GM19438 (cell line): Measurements from ENCODE around the gene DIDO1.

ENCODE experiments used
- ATAC-seq: cut with Tn5 transposase; IDR thresholded peaks from one replicate; pipeline ENCODE4 v1.9.1; 2021; ENCODE audit warnings: low read depth; ENCODE audit not compliant: unreplicated experiment

DIDO1 gene

DNA sequence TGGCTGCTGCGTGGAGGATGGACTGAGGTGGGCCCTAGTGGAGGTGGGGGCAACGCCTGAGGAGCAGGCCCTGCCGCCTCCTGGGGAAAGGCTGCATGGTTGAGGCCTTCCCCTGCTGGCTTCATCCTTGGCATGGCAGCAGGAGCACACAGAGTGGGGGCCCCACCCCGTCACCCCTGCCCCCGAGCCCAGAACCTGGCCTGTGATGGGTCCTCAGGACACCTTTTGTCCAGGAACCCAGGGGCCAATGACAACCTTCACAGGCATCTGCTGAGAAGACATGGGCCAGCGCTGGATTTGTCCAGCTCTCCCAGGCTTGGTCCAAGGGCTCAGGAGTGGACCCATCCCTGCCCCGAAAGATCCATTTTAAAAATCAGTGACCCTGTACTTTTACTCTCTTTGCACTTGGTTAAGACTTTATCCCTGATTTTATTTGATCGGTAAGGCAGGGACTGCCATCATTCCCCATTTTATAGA lies 25.6 kb upstream of the DIDO1 start:
- no peak for ATAC-seq

DNA sequence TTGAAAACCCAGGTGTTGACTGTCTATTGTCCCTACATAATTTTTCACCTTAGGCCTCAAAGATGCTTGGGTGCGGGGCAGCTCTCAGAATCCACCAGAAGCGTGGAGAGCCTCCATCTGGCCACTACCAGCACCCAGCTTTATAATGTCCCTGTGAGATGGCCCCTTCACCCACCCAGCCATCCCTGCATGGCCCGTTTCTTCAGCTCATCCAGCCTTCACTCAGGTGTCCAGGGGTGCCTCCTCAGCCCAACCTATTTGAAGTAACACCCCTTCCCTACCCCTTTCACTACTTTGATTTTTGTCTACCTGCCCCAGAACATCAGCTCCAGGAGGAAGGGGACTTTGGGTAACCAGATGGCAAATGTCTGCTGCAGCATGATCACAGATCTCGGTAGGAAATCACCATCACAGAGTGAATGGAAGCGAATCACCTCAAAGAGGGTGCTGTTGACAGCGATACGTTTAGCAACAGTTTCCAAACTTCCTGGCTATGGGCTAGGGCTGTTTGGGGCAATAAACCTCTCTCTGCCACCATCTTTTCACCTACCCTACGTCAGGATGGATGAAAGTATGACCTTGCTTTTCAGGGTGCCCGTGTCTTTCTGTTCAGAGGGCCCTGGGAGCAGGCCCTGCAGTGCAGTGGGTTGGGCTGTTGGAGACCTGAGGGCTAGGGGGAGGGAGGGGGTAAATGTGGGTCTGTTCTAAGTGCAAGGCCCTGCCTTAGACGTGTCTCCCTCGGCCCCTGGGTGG lies 25.0 kb upstream of the DIDO1 start:
- no peak for ATAC-seq

DNA sequence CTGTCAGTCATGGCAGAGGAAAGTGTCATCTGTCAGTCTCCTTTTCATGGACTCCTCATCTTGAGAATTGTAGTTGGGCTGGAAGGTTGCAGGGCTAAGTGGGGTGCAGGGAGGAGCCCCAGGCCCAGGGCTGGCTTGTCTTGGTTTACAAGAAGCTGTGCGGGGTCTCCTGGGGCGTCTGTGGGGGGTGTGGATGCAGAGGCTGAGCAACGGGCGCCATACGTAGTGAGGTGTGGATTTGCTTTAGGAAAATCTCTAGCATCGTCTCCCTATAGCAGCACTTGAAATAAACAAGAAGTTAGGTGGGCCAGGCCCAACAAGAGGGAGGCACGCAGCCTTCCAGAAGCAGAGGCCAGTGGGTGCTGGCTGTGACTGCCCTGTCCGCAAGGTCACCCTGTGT lies 24.4 kb upstream of the DIDO1 start:
- ATAC-seq, result no peak

DNA sequence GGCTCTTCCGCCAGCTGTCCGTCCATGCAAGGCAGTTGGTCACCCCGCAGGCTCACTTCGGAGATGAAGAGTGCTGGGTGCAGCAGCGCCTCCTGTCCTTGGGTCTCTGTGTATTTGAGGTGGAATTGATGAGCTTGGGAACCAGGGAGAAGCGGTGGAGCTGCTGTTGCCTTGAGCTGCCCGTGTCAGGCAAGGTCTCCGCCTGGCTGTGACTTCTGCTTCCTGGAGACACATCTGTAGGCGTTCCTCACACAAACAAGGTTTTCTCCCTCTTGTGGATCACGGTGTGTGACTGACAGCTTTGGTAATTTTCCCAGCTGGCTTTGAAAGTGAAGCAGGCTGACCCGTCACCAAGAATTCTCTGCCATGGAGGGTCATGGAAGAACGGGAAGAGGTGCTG lies 23.7 kb upstream of the DIDO1 start:
- ATAC-seq, result no peak

DNA sequence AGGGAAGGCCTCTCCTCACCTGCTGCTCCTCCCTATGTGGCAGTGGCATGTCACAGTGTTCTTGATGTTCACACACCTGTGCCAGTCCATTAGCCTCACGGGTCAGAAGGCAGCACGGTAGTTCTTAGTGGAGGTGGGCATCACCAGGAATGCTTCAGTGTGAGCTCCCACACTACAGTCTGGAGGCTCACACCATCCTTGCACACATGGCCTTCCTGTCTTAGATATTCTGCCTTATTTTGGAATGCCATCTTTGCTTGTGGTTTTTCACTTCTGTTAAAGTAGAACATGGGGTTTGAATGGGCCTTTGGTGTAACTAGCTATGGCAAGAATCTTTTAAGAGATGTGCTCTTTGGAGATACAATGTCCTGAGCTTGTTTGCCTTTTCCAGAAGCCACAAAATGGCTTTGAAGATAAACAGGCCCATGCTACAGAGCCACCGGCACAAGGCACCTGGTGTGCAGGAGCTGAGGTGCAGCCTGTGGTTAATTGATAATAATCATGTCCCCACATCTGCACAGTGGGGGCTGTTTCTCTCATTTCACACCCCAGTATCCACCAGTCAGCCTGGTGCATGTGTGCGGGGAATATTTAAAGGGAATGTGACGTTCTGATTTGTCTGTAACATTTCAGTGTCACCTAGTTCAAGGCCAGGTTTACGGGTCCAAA lies 23.0 kb upstream of the DIDO1 start:
- ATAC-seq, result no peak

DNA sequence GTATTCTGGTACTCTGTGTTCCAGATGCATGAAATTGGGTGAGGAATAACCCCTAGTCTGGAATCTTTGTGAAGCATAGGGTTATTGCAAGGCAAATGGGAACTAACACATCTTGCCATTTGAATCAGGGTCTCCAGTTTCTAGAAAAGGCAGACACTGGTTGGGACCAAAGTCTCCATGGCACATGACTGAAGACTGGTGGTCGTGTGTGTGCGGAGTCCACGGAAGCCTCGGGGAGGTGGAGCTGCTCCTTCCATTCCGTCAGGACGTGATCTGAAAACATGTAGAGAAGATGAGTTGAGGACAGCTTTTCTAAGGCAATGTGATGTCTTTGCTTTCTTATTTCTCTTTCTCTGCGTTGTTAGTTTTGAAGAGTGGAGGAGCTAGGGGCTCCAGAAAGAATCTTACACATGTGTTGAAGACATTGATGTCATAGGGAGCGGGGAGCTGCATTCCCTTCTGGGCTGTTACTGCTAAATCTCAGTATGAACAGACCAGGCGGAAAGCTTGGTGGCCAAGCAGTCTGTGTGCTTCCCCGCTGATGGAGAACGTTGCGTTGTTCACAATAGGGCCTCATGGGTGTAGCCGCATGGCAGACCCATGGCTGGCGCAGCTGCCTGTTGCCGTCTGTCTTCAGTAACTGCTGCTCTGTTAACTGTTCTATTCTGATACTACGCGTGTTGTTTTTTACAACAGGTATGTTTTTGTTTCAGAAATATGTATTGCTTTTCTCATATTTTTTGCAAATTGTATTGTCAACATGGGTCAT lies 21.4 kb upstream of the DIDO1 start:
- ATAC-seq, result no peak

DNA sequence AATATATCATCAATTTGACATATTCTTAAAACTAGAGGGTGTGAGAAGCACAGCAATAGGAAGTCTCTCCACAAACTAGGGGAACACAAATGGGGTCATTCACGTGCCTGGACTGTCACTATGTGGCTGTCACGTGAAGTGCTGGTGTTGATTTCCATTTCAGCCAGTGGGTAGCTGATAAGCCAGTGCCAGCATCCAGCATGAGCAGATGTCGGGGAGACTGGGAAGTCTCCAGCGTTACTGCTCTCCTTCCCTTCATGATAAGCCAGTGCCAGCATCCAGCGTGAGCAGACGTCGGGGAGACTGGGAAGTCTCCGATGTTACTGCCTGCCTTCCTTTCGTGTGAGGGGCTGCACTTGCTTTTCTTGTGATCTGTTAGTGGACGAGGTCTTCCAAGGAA lies 20.6 kb upstream of the DIDO1 start:
- ATAC-seq, result no peak

DNA sequence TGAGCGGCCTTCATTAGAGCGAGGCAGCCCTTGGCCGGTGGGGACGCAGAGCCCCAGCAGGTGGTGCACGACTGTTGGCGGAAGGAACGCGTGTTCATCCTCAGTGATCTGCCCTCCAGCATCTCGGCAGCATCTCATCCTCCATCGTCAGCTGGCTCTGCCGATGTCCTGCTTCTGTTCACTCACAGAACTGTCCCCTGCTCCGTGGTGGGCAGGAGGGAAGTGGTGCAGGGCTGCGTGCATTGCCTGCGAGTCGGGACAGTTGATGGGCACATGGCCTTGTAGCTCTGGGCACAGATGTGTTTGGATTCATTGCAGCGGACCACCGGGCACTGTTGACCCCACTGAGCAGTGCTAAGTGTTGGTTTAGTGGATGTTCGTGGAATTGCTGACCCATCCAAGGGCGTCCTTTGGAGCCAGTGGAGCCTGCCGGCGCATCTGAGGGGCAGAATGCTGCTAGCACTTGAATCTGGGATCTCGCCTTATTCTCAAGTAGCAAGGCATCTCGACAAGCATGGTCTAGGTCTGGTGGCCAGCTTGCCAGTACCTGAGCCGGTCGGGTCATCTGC lies 19.6 kb upstream of the DIDO1 start:
- no peak for ATAC-seq

DNA sequence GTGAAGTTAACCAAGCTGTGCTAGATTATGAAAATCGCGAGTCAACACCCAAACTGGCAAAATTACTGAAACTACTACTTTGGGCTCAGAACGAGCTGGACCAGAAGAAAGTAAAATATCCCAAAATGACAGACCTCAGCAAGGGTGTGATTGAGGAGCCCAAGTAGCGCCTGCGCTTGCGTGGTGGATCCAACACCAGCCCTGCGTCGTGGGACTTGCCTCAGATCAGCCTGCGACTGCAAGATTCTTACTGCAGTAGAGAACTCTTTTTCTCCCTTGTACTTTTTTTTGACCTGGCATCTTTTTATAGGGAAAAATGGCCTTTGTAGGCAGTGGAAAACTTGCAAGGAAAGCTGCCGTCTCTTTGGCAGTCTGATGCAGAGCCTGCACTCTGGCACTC lies 18.4 kb upstream of the DIDO1 start:
- no peak for ATAC-seq

DNA sequence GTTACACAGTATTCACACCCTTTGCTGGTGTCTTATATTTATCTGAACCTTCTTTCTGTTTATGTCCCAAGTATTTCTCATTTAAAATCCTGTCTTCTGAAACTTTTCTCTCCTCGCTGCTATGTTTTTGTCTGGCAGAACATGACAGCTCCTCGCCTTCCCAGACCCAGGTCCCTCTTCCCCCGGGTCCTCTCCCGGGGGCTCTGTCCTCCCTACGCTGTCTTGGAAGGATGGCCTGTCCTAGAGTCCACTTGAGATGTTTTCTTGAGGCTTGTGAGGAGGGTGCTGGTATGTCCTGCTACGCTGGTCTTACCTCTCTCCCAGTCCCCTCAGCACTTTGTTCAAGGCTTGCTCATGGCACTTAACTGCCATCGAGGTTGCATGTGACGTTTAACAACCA lies 17.9 kb upstream of the DIDO1 start:
- no peak for ATAC-seq

DNA sequence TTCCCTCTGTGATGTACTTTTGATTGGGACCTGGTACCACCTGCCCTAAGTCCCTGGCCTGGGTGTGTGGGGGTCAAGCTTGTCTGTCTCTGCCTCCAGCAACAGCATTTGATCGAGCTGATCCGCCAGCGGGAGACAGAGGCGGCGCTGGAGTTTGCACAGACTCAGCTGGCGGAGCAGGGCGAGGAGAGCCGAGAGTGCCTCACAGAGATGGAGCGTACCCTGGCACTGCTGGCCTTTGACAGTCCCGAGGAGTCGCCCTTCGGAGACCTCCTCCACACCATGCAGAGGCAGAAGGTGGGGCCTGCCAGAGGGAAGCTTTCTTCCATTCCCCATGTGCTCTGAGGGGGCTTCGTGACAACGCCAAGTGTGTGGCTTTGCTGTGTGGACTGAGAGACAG lies 17.1 kb upstream of the DIDO1 start:
- no peak for ATAC-seq

DNA sequence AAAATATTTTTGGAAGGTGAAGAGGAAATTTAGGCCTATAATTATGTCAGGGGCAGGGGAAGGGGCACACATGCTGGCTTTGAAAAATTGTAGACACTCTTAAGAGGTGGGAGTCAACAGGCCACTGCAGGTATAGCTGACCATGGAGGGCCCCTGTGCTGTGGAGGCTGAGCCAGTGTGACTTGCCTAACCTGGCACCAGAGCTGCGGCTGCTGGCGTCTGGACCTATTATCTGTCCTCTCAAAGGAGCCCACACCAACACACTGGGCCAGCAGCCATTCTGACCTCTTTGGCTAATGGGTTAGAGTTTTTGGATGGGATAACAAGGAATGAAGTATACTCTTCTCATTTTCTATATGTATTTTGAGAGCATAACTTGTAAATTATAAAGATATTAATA lies 16.2 kb upstream of the DIDO1 start:
- ATAC-seq, result no peak

DNA sequence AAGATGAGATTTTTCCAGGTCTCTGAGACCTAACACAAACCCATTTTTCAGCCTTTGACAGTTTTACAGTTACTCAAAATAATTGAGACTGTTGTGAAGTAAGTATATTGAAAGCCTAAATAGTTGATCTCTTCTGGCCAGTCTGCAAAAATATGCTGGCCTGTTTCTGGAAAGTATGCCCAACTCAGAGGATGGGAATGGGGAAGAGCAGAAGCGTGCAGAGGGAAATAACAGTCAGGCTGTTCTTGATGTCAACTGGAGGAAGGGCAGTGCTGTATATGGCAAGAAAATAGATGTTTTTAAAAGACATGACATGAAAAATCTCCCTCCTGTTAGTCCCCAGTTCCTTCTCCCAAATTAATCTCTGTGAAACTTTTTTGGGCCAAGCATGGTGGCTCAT lies 15.5 kb upstream of the DIDO1 start:
- ATAC-seq, result no peak

DNA sequence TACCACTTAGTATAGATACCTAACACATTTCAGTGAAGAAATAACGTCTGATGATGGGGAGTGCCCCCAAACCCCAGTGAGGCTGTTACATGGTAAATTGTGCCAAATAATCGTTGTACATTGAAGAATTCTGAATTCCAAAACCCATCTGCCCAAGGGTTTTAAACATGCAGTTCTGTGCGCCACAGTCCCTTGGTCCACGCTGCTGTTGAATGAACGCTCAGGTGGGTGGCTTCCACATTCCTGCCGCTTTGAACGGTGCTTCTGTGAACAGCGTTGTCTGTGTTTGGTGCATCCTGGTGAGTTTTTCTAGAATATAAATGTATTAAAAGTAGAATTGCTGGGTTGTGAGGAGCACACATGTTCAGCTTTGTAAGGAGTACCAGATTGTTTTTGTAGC lies 14.6 kb upstream of the DIDO1 start:
- no peak for ATAC-seq

DNA sequence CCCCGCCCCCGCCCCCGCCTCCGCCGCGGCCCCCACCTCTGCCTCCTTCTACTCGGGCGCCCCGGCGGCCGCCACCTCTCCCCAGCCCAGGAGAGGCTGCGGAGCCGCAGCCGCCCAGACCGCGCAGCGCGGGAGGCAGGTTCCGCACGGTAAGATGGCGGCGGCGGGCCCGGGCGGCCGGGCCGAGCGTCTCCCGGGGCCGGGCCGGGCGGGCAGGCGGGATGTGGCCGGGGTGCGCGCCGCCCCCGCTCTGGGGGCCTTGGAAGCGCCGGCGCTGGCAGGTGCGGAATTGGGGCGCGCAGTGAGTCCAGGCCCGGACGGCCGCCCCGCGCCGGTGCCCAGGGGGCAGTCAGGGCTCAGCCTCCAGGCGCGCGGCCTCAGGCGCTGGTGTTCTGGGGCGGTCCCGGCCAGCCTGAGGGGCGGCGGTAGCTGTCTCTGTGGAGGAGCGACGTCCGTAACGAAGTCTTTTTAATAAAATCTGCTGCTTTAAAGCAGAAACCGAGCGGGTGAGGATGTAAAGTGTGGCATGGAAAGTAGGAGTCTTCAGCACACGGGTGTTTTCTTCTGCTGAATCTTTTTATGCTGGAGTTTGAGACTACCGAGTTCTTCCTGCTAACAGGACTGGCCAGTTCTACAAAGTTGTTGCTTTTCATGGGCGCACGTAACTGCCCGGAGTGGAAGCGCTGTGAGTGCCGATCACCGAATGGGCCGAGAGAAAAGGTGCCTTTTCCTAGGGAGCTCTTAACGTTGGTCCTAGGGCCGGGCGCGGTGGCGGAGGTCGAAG lies 12.0 kb upstream of the DIDO1 start, which contains the start of gene GID8:
Gene GID8, plus strand, starts transcription at position 43 of the 784 bp plus-strand sequence. CDS start 3,356 bp downstream, outside the sequence.
- ATAC-seq, result peak; percentile 38

DNA sequence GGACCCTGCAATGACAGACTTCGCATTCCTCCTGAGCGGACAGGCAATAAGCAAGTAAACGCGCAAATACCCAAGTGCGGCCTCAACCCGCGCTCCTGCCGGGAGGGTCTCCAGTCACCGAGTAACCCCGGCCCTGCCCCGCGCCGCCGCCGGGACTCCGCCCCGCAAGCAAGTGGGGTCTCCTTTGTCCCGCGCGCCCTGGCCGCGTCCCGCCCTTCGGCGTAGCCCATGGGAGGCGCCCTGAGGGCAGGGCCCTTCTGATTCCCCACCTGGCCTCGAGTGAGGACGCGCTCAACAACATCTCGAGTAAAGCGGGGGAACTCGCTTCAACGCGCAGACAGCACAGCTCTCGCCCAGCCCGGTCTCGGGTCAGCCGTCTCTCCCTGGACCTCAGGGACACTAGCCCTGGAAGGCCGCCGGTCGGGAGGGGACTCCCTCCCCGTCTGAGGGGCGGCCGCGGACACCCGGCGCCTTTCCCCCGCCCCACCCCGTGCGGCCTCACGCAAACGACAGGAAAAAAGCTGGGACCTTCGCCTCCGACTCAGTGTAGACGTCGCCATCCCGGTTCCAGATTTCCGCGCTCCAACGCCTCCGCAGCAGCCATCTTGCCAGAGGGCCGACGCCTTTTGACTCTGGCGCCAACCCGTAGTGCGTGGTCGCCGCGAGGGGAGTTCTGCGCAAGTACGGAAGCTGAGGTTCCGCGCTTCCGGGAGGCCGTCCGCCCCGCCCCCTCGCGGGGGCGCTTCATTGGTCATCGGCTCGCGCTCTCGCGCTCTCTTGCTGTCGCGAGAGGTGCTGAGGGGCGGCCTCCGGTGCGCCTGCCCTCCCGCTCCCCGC lies 11.2 kb upstream of the DIDO1 start:
- peak; percentile 76 for ATAC-seq

DNA sequence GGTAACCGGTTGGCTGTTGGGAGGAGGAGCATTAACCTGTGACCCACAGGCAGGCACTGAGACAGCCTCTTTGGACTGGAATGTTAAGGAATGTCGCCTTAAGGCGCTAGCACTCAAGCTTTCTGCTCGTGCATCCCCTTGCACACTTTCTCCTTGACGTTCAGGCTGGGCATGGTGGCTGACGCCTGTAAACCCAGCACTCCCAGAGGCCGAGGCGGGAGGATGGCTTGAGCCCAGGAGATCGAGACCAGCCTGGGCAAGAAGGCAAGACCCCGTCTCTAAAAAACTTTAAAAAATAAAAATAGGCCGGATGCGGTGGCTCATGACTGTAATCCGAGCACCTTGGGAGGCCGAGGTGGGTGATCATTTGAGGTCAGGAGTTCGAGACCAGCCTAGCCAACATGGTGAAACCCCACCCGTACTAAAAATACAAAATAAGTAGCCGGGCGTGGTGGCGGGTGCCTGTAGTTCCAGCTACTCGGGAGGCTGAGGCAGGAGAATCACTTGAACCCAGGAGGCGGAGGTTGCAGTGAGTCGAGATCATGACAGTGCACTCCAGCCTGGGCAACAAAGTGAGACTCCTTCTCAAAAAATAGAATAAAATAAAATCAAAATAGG lies 9.8 kb upstream of the DIDO1 start:
- ATAC-seq, result no peak

DNA sequence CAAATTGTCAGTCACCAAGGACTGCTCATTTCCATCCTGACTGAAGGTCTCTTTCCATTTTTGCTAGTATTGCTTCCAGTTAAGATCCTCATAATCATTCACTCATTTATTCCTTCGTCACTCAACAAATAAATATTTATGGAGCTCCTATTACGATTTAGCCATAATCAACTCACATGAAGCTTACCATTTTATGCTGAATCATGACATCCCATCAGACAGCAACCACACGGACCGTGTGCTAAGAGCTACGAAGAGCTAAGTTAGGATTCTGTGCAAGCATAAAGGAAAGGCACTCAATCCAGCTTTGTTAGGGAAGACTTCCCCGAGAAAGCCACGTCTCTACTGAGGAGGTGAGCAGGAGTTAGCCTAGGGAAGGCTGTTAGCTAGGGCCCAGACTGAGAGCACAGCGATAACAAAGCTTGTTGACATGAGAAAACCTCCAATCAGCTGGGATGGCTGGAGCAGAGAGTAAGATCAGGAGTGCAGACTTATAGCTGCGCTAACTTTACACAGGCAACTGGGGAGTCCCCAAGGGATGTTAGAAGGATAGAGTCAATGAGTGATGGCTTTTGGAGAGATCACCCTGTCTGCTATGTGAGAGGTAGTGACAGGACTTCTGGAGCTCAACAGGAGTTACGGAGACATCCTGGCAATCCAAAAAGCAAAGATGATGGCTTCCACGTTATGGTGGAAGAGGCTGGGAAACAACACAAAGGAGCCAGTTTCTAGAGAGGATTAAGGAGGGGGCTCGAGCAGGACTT lies 9.1 kb upstream of the DIDO1 start:
- no peak for ATAC-seq
